Activated naive CD4-positive, alpha-beta T cell (primary cell): ENCODE results near the gene ANO4.
"Not testable (repeated sequence)": the region's sequence is repeated elsewhere in the genome, so short reads cannot be mapped to it uniquely, and the experiment has no call there.

Experiments used
- DNase-seq, 4 experiments: peaks; one replicate each; lab custom pipeline; 2025; lab: John Stamatoyannopoulos, UW

The ANO4 gene

GRCh38 chr12:101044512-101045059 lies 250.0 kb downstream of the ANO4 start:
- no peak for DNase-seq

- DNase-seq, result no peak
Measured at GRCh38 chr12:101045486-101046464, 251.2 kb downstream of the ANO4 start.

DNA sequence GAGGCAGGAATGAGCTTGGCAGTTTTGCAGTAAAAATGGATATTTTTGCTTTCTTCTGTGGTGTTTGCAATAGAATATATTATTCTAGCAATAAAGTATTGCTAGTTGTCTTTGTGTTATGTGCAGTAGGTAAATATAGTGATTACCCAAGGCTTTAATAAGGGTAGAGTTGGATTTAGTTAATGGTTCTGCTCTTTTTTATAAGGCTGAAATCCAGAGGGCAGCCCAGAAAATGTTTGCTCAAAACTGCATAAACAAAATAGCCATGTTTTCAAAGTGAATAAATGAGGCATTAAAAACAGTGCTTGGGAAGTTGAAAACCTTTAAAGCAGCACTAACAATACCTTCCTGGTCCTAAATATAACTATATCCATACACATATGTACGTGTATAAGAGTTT lies 253.1 kb downstream of the ANO4 start:
- DNase-seq, result no peak

GRCh38 chr12:101050631-101051030 lies 256.1 kb downstream of the ANO4 start:
- DNase-seq, result no peak

- no peak for DNase-seq
Measured at GRCh38 chr12:101051151-101051550, 256.6 kb downstream of the ANO4 start.

GRCh38 chr12:101051901-101052550 lies 257.4 kb downstream of the ANO4 start:
- DNase-seq, result no peak

GRCh38 chr12:101053203-101053602 lies 258.6 kb downstream of the ANO4 start:
- no peak for DNase-seq

GRCh38 chr12:101055940-101056339 lies 261.4 kb downstream of the ANO4 start:
- no peak for DNase-seq

GRCh38 chr12:101062508-101062907 lies 267.9 kb downstream of the ANO4 start:
- not testable (repeated sequence) for DNase-seq

GRCh38 chr12:101064721-101065120 lies 270.1 kb downstream of the ANO4 start:
- DNase-seq, result no peak

GRCh38 chr12:101066489-101066888 lies 271.9 kb downstream of the ANO4 start:
- no peak for DNase-seq

- DNase-seq, result no peak
Measured at GRCh38 chr12:101068402-101068801, 273.8 kb downstream of the ANO4 start.

DNA sequence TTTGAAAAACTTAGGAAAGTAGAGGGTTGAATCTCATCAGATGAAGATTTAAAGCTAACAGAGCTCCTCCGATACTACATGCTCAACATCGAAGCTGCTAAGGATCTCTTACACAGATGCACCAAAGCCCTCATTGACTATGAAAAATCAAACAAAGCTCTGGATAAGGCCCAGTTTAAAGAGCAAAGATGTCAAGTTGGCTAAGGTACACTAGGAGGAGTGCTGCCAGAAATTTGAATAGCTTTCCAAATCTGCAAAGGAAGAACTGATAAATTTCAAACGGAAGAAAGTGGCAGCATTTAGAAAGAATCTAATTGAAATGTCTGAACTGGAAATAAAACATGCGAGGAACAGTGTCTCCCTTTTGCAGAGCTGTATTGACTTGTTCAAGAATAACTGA lies 274.3 kb downstream of the ANO4 start:
- no peak for DNase-seq

DNA sequence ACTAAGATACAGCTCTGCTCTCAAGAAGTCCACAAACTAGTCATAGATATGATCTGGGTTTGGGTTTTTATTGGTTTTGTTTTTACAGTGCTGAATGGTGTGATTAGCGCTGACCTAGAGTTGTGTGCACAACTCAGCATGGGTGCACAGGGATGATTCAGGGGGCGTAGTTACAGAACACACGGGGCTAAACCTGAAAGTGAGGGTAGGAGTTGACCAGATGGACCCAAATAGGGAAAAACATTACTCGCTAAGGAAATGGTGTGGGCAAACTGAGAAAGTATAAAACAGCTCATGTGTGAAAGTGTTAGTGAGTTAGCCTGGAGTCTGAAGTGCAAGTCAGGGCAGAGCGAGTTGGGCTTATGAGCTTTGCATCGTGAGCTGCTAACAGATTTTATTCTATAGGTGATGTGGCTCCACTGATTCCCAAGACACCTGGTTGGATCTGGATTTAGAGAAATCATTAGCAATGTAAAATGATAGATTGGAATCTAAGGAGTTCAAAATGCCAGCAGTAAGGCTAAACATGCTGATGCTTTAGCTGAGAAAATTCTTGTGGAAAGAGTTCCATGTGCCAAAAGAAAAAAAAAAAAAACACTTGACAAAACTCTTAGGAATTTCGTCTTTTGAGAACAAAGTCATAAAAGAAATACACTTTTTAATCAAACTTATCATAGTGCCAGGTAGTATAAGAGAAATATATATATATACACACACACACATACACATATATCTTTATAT lies 280.5 kb downstream of the ANO4 start:
- DNase-seq, result no peak

DNA sequence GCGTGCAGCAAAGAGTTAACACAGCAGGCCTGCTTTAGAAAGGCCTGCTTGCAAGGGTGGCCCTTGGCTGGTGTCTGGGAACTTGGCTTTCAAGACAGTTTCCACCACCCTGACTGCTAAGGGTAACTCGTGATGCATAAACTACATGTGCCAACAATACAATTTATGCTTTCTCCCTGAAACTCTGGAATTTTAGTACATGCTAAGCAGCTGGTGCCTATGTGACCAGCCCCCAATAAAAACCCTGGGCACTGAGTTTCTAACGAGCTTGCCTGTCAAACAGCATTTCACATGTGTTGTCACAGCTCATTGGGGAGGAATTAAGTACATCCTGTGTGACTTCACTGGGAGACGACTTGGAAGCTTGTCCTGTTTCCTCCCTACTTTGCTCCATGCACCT lies 282.3 kb downstream of the ANO4 start:
- DNase-seq, result no peak

- DNase-seq, result no peak
Measured at GRCh38 chr12:101077791-101078528, 283.4 kb downstream of the ANO4 start.

DNA sequence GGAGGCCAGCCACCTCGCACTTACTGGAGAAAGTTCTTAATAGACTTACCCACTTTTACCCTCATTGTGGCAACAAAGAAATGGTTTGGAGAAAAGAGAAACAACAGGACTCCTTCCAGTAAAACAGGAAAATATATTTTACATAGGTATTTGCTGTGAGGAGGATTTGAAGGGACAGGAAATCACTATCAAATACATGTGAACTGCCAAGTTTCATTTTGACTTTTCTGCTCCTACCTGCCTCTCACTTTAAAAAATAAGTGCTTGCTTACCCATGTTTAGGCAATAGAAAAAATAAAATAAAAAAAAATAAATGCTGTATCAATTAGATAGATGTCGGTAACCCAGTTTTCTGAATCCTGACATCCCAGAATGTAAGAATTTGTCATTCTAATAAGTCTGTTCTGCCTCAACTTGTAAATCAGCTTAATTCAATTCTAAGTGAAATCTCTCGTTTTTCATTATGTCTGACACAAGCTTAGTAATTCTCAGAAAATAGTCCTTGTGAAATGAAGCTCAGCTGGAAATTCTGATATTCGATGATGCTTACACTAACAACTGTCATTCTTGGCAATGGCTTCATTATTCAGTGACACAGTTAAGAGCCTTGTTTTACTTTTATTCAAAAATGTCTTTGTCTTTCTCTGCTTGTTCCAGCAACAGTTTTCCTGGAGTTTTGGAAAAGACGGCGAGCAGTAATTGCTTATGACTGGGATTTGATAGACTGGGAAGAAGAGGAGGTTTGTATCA lies 284.1 kb downstream of the ANO4 start:
- DNase-seq, result no peak

DNA sequence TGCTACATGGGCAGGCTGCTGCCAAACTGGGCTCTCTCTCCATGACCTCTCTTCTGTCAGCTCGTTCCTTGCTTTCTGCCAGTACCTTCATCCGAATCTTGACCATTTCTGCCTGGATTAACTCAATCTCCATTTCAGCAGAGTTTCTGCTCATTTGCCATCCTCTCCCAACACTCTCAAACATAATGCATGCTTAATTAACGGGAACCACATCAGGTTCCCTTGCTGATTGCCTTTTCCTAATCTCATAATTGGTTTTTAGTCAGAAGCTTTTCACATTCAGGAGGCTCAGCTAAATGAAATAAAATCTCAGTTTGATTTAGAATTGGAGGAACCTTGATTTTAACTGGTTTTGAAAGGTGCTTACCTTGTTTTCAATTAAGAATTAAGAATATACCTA lies 288.1 kb downstream of the ANO4 start:
- DNase-seq, result no peak

- DNase-seq, result no peak
Measured at GRCh38 chr12:101086490-101087135, 292.0 kb downstream of the ANO4 start.

- DNase-seq, result no peak
Measured at GRCh38 chr12:101087920-101088319, 293.3 kb downstream of the ANO4 start.
